ENCODE measurements around the gene LMF1. TPM values are rescaled to one million over a fixed set of nuclear protein-coding genes. Genes with fewer than 3 reads are reported as not detected.

Gene LMF1
- total and polyA plus RNA-seq, 2 of the 8 experiments (the other 6 are each of a cell fraction or from before 2014, with no cell fraction given) = 3.5 to 9.1 TPM

DNA sequence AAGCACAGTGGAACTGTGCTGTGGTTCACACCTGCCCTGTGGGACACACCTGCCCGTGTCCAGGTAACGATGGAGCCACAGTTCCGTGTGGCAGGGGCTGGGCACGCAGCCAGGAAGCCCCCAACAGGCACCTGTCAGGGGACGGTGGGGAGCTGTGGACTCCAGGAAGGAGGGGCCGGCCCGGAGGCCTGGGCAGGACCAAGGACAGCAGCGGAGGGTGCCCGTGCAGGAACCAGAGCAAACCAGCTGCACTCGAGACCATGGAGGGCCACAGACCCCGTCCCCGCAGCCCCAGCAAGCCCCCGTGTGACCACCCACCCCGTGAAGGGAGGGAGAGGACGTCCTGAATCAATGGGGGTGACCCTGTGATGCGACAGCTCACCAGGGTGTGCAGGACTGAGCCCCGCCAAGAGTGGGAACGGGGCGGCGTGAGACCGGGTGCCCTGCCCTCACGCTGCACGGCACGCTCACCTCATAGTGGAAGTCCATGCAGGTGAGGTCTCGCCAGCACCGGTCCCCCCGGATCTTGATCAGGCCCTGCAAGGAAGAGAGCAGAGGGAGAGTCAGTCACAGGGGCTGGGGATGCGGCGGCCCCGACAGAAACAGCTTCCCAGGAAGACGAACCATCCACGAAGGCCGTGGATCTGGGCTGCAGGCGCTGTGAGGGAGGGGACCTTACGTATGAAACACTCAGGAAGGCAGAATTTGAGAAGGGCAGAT is 78.1 kb downstream of the LMF1 start (continued):
- TF ChIP-seq CEBPB (IDR thresholded peaks at IDR 0.05; ENCODE audit: low read depth, low read length) = no peak

Data from H1 (cell line).